Esophagus squamous epithelium (tissue), 5 donors: ENCODE measurements around the gene GAS5. TPM values are rescaled to one million over a fixed set of nuclear protein-coding genes. Genes with fewer than 3 reads are reported as not detected.

ENCODE experiments used
- DNase-seq: peaks from one replicate; lab custom pipeline; 2025; lab: John Stamatoyannopoulos, UW
- H3K27ac ChIP-seq, 4 donors: fragments of 200-600 bp; sonication (generic); one replicate each; pipeline ENCODE4 v1.5.1; 2016 to 2019; ENCODE audit warnings: mild to moderate bottlenecking in 1 of 4
- H3K27me3 ChIP-seq, 4 donors: fragments of 200-600 bp; sonication (generic); 1 replicate in 3 of 4; 2 replicates in 1 of 4; pipeline versions ENCODE4 v1.5.1 to v1.6.0; 2017 to 2021; ENCODE audit warnings: antibody characterized with exemption in 1 of 4
- H3K36me3 ChIP-seq, 3 donors: fragments of 200-600 bp; sonication (generic); one replicate each; pipeline ENCODE4 v1.5.1; 2016 to 2019
- H3K4me1 ChIP-seq, 3 donors: fragments of 200-600 bp; sonication (generic); one replicate each; pipeline ENCODE4 v1.5.1; 2017 to 2019
- H3K4me3 ChIP-seq, 4 donors: fragments of 200-600 bp; sonication (generic); 1 replicate in 3 of 4; 2 replicates in 1 of 4; pipeline ENCODE4 v1.5.1; 2016 to 2019; ENCODE audit warnings: mild to moderate bottlenecking in 2 of 4, moderate library complexity in 1 of 4
- H3K9me3 ChIP-seq, 3 donors: fragments of 200-600 bp; sonication (generic); one replicate each; pipeline ENCODE4 v1.5.1; 2016 to 2019
- CTCF ChIP-seq, 6 experiments: fragments of 450-650 bp in 4 of 6; fragments of 200-600 bp in 2 of 6; sonication (generic) in 2 of 6; IDR thresholded peaks; one replicate each; pipeline ENCODE4 v1.5.1; 2016 to 2019; ENCODE audit warnings: antibody characterized with exemption in 6 of 6, mild to moderate bottlenecking in 4 of 6, moderate library complexity in 4 of 6
- POLR2A ChIP-seq, 4 donors: fragments of 450-650 bp; IDR thresholded peaks; one replicate each; pipeline ENCODE4 v1.6.1; 2017; ENCODE audit warnings: antibody characterized with exemption in 4 of 4, mild to moderate bottlenecking in 4 of 4, moderate library complexity in 3 of 4
- WGBS, 2 donors: methylation state at CpG; one replicate each; pipeline ENCODE4 v1.1.5; 2018; 5-methylcytosine and 5-hydroxymethylcytosine counted together
- intact Hi-C: fragments of 100-400 bp; cut with DNase I; formaldehyde crosslinking; loops from one replicate; pipeline ENCODE4 v1.15.0; 2022
- total RNA-seq, 4 donors: library from RNA; depleted of rRNA; stranded (reverse); fragments of >200 nt; gene quantifications; one replicate each; pipeline ENCODE4 v1.1.0, GENCODE V29; 2016
- donor health status: DM: yes; HTN: yes; CAD: no.

The GAS5 gene
- total RNA-seq, 4 donors from 2014 or later, result 202 to 715 (median 315) TPM

- WGBS, 2 donors, result 74 to 84% methylated on average over 9 to 13 of the region's 15 CpGs
- no peak for DNase-seq
These were observed 2.7 kb upstream of the GAS5 start for GRCh38 chr1:173870252-173871075.

GRCh38 chr1:173869021-173869359, 1.2 kb upstream of the GAS5 start:
- Histone ChIP-seq H3K4me1 (peaks cover 0 to 57% (median 29%) of the 10 kb centered on the region in 3 donors), H3K4me3 (peak overlapping the region; percentile 74 to 94 (median 81)), H3K36me3 (peaks cover 1 to 38% (median 4%) of the 10 kb centered on the region in 3 donors), H3K27me3 (no peaks in the 10 kb centered on the region), H3K9me3 (no peaks in the 10 kb centered on the region), H3K27ac (peak overlapping the region; percentile 94 to 99 (median 96))
- DNase-seq, result no peak
- no peak for TF ChIP-seq CTCF (IDR thresholded peaks at IDR 0.05)
- TF ChIP-seq POLR2A (IDR thresholded peaks at IDR 0.05), result no peak
- intact Hi-C loops, result no loop called here
- 1 to 2% methylated on average over 5 of the region's 5 CpGs for WGBS, 2 donors

More at GRCh38 chr1:173870252-173871075, 2.7 kb upstream of the GAS5 start:
- peaks cover 0 to 45% (median 22%) of the 10 kb centered on the region in 3 donors for H3K4me1 ChIP-seq
- TF ChIP-seq POLR2A (IDR thresholded peaks at IDR 0.05) (no peak), CTCF (IDR thresholded peaks at IDR 0.05) (no peak)
- intact Hi-C loops, result no loop called here
- peaks cover 0 to 36% (median 0%) of the 10 kb centered on the region in 3 donors for H3K36me3 ChIP-seq
- no peaks in the 10 kb centered on the region for H3K27me3 ChIP-seq
- no peak overlapping the region for H3K4me3 ChIP-seq
- no peaks in the 10 kb centered on the region for H3K9me3 ChIP-seq
- peak overlapping the region; percentile 17 to 99 (median 66) for H3K27ac ChIP-seq

GRCh38 chr1:173868266-173869020, 654 bp upstream of the GAS5 start, which contains the start of gene ZBTB37:
Gene ZBTB37 (plus strand): TSS chr1:173868380. CDS start chr1:173870226, 1,846 bp downstream.
- Histone ChIP-seq H3K4me3 (peak within 1 kb of the TSS; percentile 74 to 94 (median 81)), H3K36me3 (peaks cover 7 to 38% (median 8%) of the 10 kb centered on the region in 3 donors), H3K27me3 (no peaks in the 10 kb centered on the region), H3K9me3 (no peaks in the 10 kb centered on the region), H3K4me1 (peaks cover 0 to 57% (median 29%) of the 10 kb centered on the region in 3 donors), H3K27ac (peak within 1 kb of the TSS; percentile 94 to 99 (median 96))
- peak; percentile 78 for DNase-seq
- intact Hi-C loops, result no loop called here
- 0 to 1% methylated on average over 27 to 33 of the region's 53 CpGs for WGBS, 2 donors
- TF ChIP-seq POLR2A (IDR thresholded peaks at IDR 0.05), result peak in 1 of 4 donors; percentile 19
- no peak for TF ChIP-seq CTCF (IDR thresholded peaks at IDR 0.05)

GRCh38 chr1:173867141-173867752, 542 bp downstream of the GAS5 start:
- WGBS, 2 donors, result 2 to 3% methylated on average over 23 to 32 of the region's 32 CpGs
- no peaks in the 10 kb centered on the region for H3K9me3 ChIP-seq
- H3K27me3 ChIP-seq, result no peaks in the 10 kb centered on the region
- peak overlapping the region; percentile 74 to 94 (median 81) for H3K4me3 ChIP-seq
- peaks cover 0 to 62% (median 29%) of the 10 kb centered on the region in 3 donors for H3K4me1 ChIP-seq
- no peak for TF ChIP-seq CTCF (IDR thresholded peaks at IDR 0.05)
- TF ChIP-seq POLR2A (IDR thresholded peaks at IDR 0.05), result no peak
- intact Hi-C loops, result no loop called here
- H3K36me3 ChIP-seq, result peaks cover 8 to 48% (median 17%) of the 10 kb centered on the region in 3 donors
- DNase-seq, result no peak
- peak overlapping the region; percentile 94 to 99 (median 96) for H3K27ac ChIP-seq
